Esophagus (tissue), 2 donors: ENCODE measurements around the gene APOB. TPM values are rescaled to one million over a fixed set of nuclear protein-coding genes. Genes with fewer than 3 reads are reported as not detected.

Experiments
- H3K27ac ChIP-seq, 2 donors: one replicate each; pipeline ENCODE4 v1.5.1; 2013; ENCODE audit warnings: low read depth in 2 of 2, mild to moderate bottlenecking in 2 of 2, inconsistent platforms in 1 of 2, low read length in 1 of 2, moderate library complexity in 1 of 2
- H3K27me3 ChIP-seq, 2 donors: one replicate each; pipeline ENCODE4 v1.6.1; 2013; ENCODE audit warnings: low read length in 2 of 2, control low read depth in 1 of 2, mild to moderate bottlenecking in 1 of 2; ENCODE audit not compliant: insufficient read depth in 2 of 2, control insufficient read depth in 1 of 2
- H3K36me3 ChIP-seq, 2 donors: one replicate each; pipeline ENCODE4 v1.6.1; 2013; ENCODE audit warnings: low read length in 1 of 2; ENCODE audit not compliant: control insufficient read depth in 2 of 2, insufficient read depth in 2 of 2
- H3K4me1 ChIP-seq, 2 donors: one replicate each; pipeline ENCODE4 v1.6.1; 2013; ENCODE audit warnings: low read length in 1 of 2; ENCODE audit not compliant: control insufficient read depth in 2 of 2, insufficient read depth in 2 of 2
- H3K4me3 ChIP-seq, 2 donors: one replicate each; pipeline ENCODE4 v1.5.1; 2013; ENCODE audit warnings: low read length in 2 of 2, mild to moderate bottlenecking in 2 of 2, low read depth in 1 of 2, moderate library complexity in 1 of 2
- H3K9me3 ChIP-seq, 2 donors: one replicate each; pipeline ENCODE4 v1.6.1; 2013; ENCODE audit warnings: mild to moderate bottlenecking in 2 of 2, low read depth in 1 of 2, low read length in 1 of 2, moderate library complexity in 1 of 2; ENCODE audit not compliant: control insufficient read depth in 2 of 2, insufficient read depth in 1 of 2
- WGBS, 2 donors: extraction: QIAGEN DNeasy Blood & Tissue Kit; methylation state at CpG; one replicate each; pipeline ENCODE4 v1.1.7; 2013; 5-methylcytosine and 5-hydroxymethylcytosine counted together
- polyA plus RNA-seq, 2 donors: library from polyadenylated mRNA; stranded (reverse); fragments of 200-250 nt; gene quantifications; one replicate each; pipeline ENCODE4 v1.2.3, GENCODE V29; 2013
- donor health status: healthy with polysubstance abuse.
- donor health status: Bipolar disorder and iron deficiency.

Gene APOB
- polyA plus RNA-seq, 2 donors, result 0.02 TPM

- WGBS, 2 donors, result 80 to 83% methylated on average over 14 of the region's 14 CpGs
- Histone ChIP-seq H3K27me3 (no peaks in the 10 kb centered on the region), H3K9me3 (peaks cover 0 to 2% of the 10 kb centered on the region in 2 donors), H3K4me1 (no peaks in the 10 kb centered on the region), H3K36me3 (no peaks in the 10 kb centered on the region), H3K27ac (no peak overlapping the region), H3K4me3 (no peak overlapping the region)
These were observed 3.1 kb downstream of the APOB start for GRCh38 chr2:21040468-21041377.

- H3K4me1 ChIP-seq, result no peaks in the 10 kb centered on the region
- no peak overlapping the region for H3K27ac ChIP-seq
- no peaks in the 10 kb centered on the region for H3K36me3 ChIP-seq
- 72 to 75% methylated on average over 10 of the region's 10 CpGs for WGBS, 2 donors
- H3K27me3 ChIP-seq, result no peaks in the 10 kb centered on the region
- no peak overlapping the region for H3K4me3 ChIP-seq
- peaks cover 0 to 2% of the 10 kb centered on the region in 2 donors for H3K9me3 ChIP-seq
These were observed 3.9 kb downstream of the APOB start for GRCh38 chr2:21039979-21040467.

DNA sequence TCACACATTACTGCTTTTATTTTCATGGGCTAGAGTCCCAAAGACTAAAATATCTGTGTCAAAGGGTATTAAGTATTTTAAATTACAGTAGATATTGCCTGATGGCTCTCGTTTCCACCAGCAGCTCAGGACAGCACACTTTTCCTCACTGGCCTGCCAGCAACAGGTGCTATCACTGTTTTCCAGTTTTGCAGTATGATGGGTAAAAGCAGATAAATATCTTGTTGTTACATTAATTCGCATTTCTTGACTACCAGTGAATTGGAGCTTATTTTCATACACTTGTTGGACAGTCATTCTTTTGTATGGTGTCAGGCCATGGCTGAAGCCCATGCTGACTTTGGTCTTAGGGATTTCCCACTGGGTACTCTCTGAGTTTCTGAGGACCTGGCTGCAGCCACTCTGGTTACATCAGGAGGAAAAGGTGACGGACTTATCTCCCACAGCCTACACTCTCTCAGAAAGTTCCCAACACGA lies 4.8 kb downstream of the APOB start:
- Histone ChIP-seq H3K4me1 (no peaks in the 10 kb centered on the region), H3K4me3 (no peak overlapping the region), H3K27me3 (no peaks in the 10 kb centered on the region), H3K9me3 (peaks cover 0 to 2% of the 10 kb centered on the region in 2 donors), H3K27ac (peak overlapping the region; percentile 32 to 47), H3K36me3 (no peaks in the 10 kb centered on the region)
- WGBS, 2 donors, result 48 to 55% methylated on average over 4 of the region's 4 CpGs

DNA sequence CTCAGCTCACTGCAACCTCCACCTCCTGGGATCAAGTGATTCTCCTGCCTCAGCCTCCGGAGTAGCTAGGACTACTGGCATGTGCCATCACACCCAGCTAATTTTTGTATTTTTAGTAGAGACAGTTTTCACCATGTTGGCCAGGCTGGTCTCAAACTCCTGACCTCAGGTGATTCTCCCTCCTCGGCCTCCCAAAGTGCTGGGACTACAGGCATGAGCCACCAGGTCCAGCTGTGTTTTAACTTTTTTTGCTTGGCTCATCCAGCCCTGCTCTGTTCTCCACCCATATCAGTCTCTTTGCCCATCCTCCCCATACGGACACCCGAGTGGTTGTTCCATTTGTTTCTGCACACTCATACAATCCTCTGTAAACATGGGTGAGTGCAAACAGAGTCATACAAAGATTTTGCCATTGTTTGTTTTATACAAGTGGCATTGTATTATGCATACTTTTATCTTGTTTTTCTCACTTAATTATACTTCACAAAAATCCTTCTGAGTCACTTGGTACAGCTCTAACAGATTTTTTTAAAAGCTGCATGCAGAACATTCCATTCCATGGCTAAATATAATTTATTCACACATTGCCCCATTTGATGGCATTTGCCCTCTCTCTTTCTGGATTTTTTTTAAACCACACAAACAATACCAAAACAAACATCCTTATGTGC lies 5.3 kb downstream of the APOB start:
- 47 to 51% methylated on average over 4 of the region's 4 CpGs for WGBS, 2 donors
- H3K9me3 ChIP-seq, result peaks cover 0 to 2% of the 10 kb centered on the region in 2 donors
- no peaks in the 10 kb centered on the region for H3K36me3 ChIP-seq
- no peak overlapping the region for H3K4me3 ChIP-seq
- H3K4me1 ChIP-seq, result no peaks in the 10 kb centered on the region
- no peaks in the 10 kb centered on the region for H3K27me3 ChIP-seq
- H3K27ac ChIP-seq, result peak overlapping the region; percentile 32 to 53

GRCh38 chr2:21037671-21038108 lies 6.2 kb downstream of the APOB start:
- Histone ChIP-seq H3K4me1 (no peaks in the 10 kb centered on the region), H3K4me3 (no peak overlapping the region), H3K27ac (peak overlapping the region in 1 of 2 donors; percentile 23), H3K36me3 (no peaks in the 10 kb centered on the region), H3K27me3 (no peaks in the 10 kb centered on the region), H3K9me3 (peaks cover 0 to 2% of the 10 kb centered on the region in 2 donors)
- 56 to 64% methylated on average over 3 of the region's 3 CpGs for WGBS, 2 donors

- H3K9me3 ChIP-seq, result peaks cover 0 to 2% of the 10 kb centered on the region in 2 donors
- no peaks in the 10 kb centered on the region for H3K36me3 ChIP-seq
- H3K27me3 ChIP-seq, result no peaks in the 10 kb centered on the region
- no peak overlapping the region for H3K27ac ChIP-seq
- WGBS, 2 donors, result 88 to 90% methylated on average over 15 of the region's 15 CpGs
- no peak overlapping the region for H3K4me3 ChIP-seq
- no peaks in the 10 kb centered on the region for H3K4me1 ChIP-seq
These were observed 6.9 kb downstream of the APOB start for GRCh38 chr2:21036708-21037670.

DNA sequence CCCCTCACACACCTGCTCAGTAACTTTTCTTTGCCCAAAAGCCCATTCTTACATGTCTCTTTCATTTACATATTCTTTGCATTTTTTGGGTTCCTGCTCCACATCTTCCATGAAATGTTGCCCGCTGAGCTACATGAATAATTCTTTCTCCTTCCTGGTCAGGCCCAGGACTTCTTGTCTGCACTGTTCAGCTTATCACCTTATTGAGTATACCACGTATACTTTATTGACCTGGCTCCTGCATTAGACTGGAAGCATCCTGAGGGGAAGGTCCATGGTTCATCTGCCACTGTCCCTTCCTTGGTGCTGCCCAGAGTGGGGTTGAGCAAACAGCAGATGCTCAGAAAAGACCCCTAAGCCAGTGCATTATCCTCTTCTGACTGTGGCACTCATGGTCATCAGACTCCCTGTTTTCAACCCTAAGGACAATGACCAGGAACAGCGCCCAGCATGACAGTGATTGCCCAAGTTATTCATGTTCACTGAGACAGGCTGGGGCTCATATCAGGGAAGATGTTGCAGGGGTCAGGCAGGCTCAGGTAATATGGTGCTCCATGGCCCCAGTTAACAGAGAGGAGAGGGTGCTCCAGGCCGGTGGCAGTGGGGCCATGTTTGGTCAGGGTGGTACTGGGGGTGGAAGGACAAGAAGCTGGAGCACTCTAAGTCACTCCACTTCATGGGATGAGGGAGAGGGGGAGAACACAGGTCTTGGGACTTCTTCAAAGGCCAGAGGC lies 7.7 kb downstream of the APOB start:
- H3K9me3 ChIP-seq, result peaks cover 0 to 2% of the 10 kb centered on the region in 2 donors
- H3K36me3 ChIP-seq, result no peaks in the 10 kb centered on the region
- 75 to 88% methylated on average over 4 of the region's 4 CpGs for WGBS, 2 donors

DNA sequence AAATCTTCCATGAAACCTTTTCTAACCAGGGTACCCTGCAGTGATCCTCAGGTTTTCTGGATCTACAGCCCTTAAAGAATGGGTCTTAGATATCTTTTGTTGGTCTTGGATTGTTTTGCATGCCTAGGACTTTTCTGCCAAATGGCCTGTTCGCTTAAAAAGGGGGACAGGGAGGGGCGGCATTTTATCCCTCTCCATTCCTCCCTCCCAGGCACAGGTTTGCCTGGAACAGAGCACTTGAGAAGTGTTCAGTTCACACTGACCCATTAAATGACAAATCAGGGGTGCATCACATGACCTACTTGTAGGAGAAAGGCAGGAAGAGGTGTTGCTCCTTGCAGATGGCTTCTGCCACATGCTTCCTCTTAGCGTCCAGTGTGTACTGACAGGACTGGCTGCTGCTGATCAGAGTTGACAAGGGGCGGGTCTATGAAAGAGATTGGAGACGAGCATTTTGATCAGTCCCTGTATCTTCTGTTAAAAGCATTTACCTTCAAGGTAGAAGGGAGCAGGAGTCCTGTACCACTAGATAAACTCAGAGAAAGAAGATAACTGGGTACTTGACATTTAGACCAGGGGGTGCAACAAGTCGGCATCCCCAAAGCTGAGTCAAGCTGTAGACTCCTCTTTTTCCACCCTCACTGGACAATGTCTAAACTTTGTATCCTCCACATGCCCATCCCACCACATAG lies 8.4 kb downstream of the APOB start:
- 83 to 88% methylated on average over 6 of the region's 6 CpGs for WGBS, 2 donors
- peaks cover 0 to 2% of the 10 kb centered on the region in 2 donors for H3K9me3 ChIP-seq
- H3K27ac ChIP-seq, result no peak overlapping the region
- no peaks in the 10 kb centered on the region for H3K36me3 ChIP-seq
- H3K27me3 ChIP-seq, result no peaks in the 10 kb centered on the region
- no peaks in the 10 kb centered on the region for H3K4me1 ChIP-seq
- H3K4me3 ChIP-seq, result no peak overlapping the region

More for the DNA sequence above, 7.7 kb downstream of the APOB start:
- Histone ChIP-seq H3K27ac (no peak overlapping the region), H3K4me3 (no peak overlapping the region), H3K4me1 (no peaks in the 10 kb centered on the region), H3K27me3 (no peaks in the 10 kb centered on the region)
